K562 (cell line): ENCODE results near the gene CDH16. TPM values are rescaled to one million over a fixed set of nuclear protein-coding genes. Genes with fewer than 3 reads are reported as not detected.

Experiments
- ATAC-seq: fragments of 200-7000 bp; cut with Tn5 transposase; 3 replicates; pipeline ENCODE4 v1.9.1; 2020; ENCODE audit warnings: moderate library complexity
- BruUV-seq: library from RNA; stranded (reverse); fragments of 400-500 nt; replicated peaks from 2 replicates; lab custom pipeline; 2021; lab: Mats Ljungman, UMichigan
- CTCF ChIA-PET: fragments of 300-600 bp; formaldehyde crosslinking; extraction: SDS; loops from one replicate; lab custom pipeline; 2021; ENCODE audit warnings: low intra/inter-chr PET ratio; lab: Yijun Ruan, JAX
- POLR2A ChIA-PET: fragments of 300-600, 350-650 bp; sonication (Branson Sonifier 250); formaldehyde crosslinking; extraction: SDS; loops from one replicate; lab custom pipeline; 2021; ENCODE audit warnings: antibody characterized with exemption, inconsistent platforms; lab: Yijun Ruan, JAX
- DNase-seq, 4 experiments: peaks; one replicate each; pipeline versions ENCODE4 v3.0.0 to v3.0.0-alpha.2; 2011 to 2018; ENCODE audit warnings: low spot score in 3 of 4, mixed read lengths in 3 of 4; ENCODE audit errors: extremely low read depth in 1 of 4
- FAIRE-seq: peaks from 2 replicates; lab custom pipeline; 2011; peaks lifted over from hg19 to GRCh38; lab: Jason Lieb, UNC
- H2AFZ ChIP-seq: 2 replicates; pipeline ENCODE4 v1.6.0; 2011; ENCODE audit warnings: low read depth, low read length, control low read depth, inconsistent platforms
- H3K27ac ChIP-seq: fragments of 200-600 bp; 3 replicates; pipeline ENCODE4 v1.8.0; 2011; ENCODE audit warnings: low read depth, mild to moderate bottlenecking, control low read depth, inconsistent platforms, low read length, moderate library complexity, mixed read lengths; ENCODE audit errors: extremely low read depth
- H3K27me3 ChIP-seq, 2 experiments: fragments of 300-600 bp in 1 of 2; 2 replicates in 1 of 2; 3 replicates in 1 of 2; pipeline versions ENCODE4 v1.6.0 to v1.8.0; 2011; ENCODE audit warnings: inconsistent platforms in 2 of 2, low read length in 2 of 2, mild to moderate bottlenecking in 1 of 2, mixed read lengths in 1 of 2, moderate library complexity in 1 of 2; ENCODE audit not compliant: control insufficient read depth in 2 of 2, insufficient read depth in 2 of 2
- H3K36me3 ChIP-seq: fragments of 300-600 bp; 3 replicates; pipeline ENCODE4 v1.8.0; 2011; ENCODE audit warnings: mild to moderate bottlenecking, low read length, inconsistent platforms; ENCODE audit not compliant: control insufficient read depth, insufficient read depth
- H3K4me1 ChIP-seq, 2 experiments: fragments of 200-600 bp in 1 of 2; replicated peaks in 1 of 2; 2 replicates in 1 of 2; 3 replicates in 1 of 2; pipeline versions ENCODE4 v1.5.1 to v1.8.0; 2011; ENCODE audit warnings: inconsistent platforms in 2 of 2, low read length in 2 of 2, mild to moderate bottlenecking in 1 of 2, mixed read lengths in 1 of 2, moderate library complexity in 1 of 2; ENCODE audit not compliant: control insufficient read depth in 2 of 2, insufficient read depth in 2 of 2
- H3K4me2 ChIP-seq: 2 replicates; pipeline ENCODE4 v1.6.1; 2011; ENCODE audit warnings: low read length, control low read depth, inconsistent platforms, mixed read lengths; ENCODE audit not compliant: insufficient read depth
- H3K4me3 ChIP-seq: fragments of 200-600 bp; sonication (generic), shearing (Covaris generic); 2 replicates; pipeline ENCODE4 v1.5.1; 2016; ENCODE audit warnings: control low read depth, inconsistent platforms
- H3K79me2 ChIP-seq: fragments of 200-600 bp; 3 replicates; pipeline ENCODE4 v1.8.0; 2011; ENCODE audit warnings: low read length, inconsistent platforms; ENCODE audit not compliant: control insufficient read depth, insufficient read depth
- H3K9ac ChIP-seq, 2 experiments: 2 replicates each; pipeline versions ENCODE4 v1.6.0 to v1.6.1; 2011; ENCODE audit warnings: low read depth in 2 of 2, low read length in 2 of 2, control low read depth in 1 of 2, inconsistent platforms in 1 of 2, mild to moderate bottlenecking in 1 of 2, mixed read lengths in 1 of 2; ENCODE audit not compliant: insufficient read depth in 1 of 2
- H3K9me1 ChIP-seq: one replicate; pipeline ENCODE4 v1.6.0; 2011; ENCODE audit warnings: inconsistent platforms, mild to moderate bottlenecking, low read length, moderate library complexity; ENCODE audit not compliant: control insufficient read depth, insufficient read depth
- H3K9me3 ChIP-seq: replicated peaks from 2 replicates; pipeline ENCODE4 v1.5.1; 2011; ENCODE audit warnings: low read depth, low read length, inconsistent platforms; ENCODE audit not compliant: control insufficient read depth, insufficient read depth
- H4K20me1 ChIP-seq: replicated peaks from 2 replicates; pipeline ENCODE4 v1.6.1; 2011; ENCODE audit warnings: low read length, inconsistent platforms, mixed read lengths; ENCODE audit not compliant: control insufficient read depth, insufficient read depth
- CEBPG ChIP-seq, 3 experiments: fragments of 200-800 bp in 1 of 3; sonication (Bioruptor generic) in 1 of 3; sonication (generic) in 1 of 3; formaldehyde crosslinking in 1 of 3; IDR thresholded peaks in 2 of 3; conservative IDR thresholded peaks in 1 of 3; 2 replicates each; pipeline versions ENCODE4 v1.6.1 to v1.8.0; 2016 to 2022; ENCODE audit warnings: missing compliant biosample characterization in 2 of 3, missing genetic modification characterization in 2 of 3, mild to moderate bottlenecking in 1 of 3, missing genetic modification reagents in 1 of 3
- DNMT1 ChIP-seq: fragments of 450-650 bp; IDR thresholded peaks from 2 replicates; pipeline ENCODE4 v1.6.1; 2016; ENCODE audit warnings: antibody characterized with exemption, mild to moderate bottlenecking
- KDM4B ChIP-seq, 2 experiments: fragments of 450-650 bp in 1 of 2; sonication (generic) in 1 of 2; IDR thresholded peaks; 2 replicates each; pipeline ENCODE4 v1.6.1; 2016 to 2017; ENCODE audit warnings: borderline replicate concordance in 2 of 2, antibody characterized with exemption in 1 of 2, low read depth in 1 of 2, mild to moderate bottlenecking in 1 of 2
- MYNN ChIP-seq, 2 experiments: sonication (generic); formaldehyde crosslinking in 1 of 2; IDR thresholded peaks; 2 replicates each; pipeline versions ENCODE4 v1.5.0 to v1.6.1; 2016 to 2020; ENCODE audit warnings: antibody characterized with exemption in 1 of 2, missing genetic modification reagents in 1 of 2
- OTX1 ChIP-seq: fragments of 450-650 bp; formaldehyde crosslinking; IDR thresholded peaks from 2 replicates; pipeline ENCODE4 v1.4.0; 2022; ENCODE audit warnings: mild to moderate bottlenecking
- PHB2 ChIP-seq: fragments of 450-650 bp; IDR thresholded peaks from 2 replicates; pipeline ENCODE4 v1.6.1; 2017; ENCODE audit warnings: low read depth
- RCOR1 ChIP-seq, 2 experiments: IDR thresholded peaks; 2 replicates each; pipeline ENCODE4 v1.6.1; 2012; ENCODE audit warnings: low read depth in 2 of 2, low read length in 2 of 2, borderline replicate concordance in 1 of 2, improper control_type of control experiment in 1 of 2
- ZFP1 ChIP-seq: fragments of 450-650 bp; formaldehyde crosslinking; IDR thresholded peaks from 2 replicates; pipeline ENCODE4 v1.4.0; 2020; ENCODE audit warnings: mild to moderate bottlenecking, mixed read lengths
- WGBS: fragments of 100-300 bp; shearing (Covaris generic); methylation state at CpG from one replicate; pipeline ENCODE4 v1.1.6; 2016; ENCODE audit warnings: low coverage, mixed read lengths; ENCODE audit not compliant: insufficient coverage; ENCODE audit errors: missing lambda C conversion rate; 5-methylcytosine and 5-hydroxymethylcytosine counted together
- in situ Hi-C: fragments of 300-500 bp; cut with MboI; formaldehyde crosslinking; loops from 4 replicates; pipeline ENCODE4 v1.15.0; 2018; ENCODE audit warnings: inconsistent platforms, mixed read lengths
- intact Hi-C: fragments of 100-400 bp; cut with micrococcal nuclease; formaldehyde crosslinking; loops from 2 replicates; pipeline ENCODE4 v1.14.2; 2022
- polyA plus RNA-seq, 8 experiments: library from polyadenylated mRNA; depleted of rRNA in 4 of 8; stranded (reverse) in 5 of 8; unstranded in 3 of 8; fragments of >200 nt; fragmentation: Nextera tagmentation in 2 of 8; fragmentation: Illumina TruSeq in 1 of 8; extraction: Ambion mirVana in 2 of 8; extraction: Trizol in 1 of 8; gene quantifications; 2 replicates each; pipeline versions ENCODE4 v1.2.1 to v1.2.3, GENCODE V29; 2011 to 2014; ENCODE audit warnings: inconsistent platforms in 1 of 8, missing spikeins in 1 of 8
- total RNA-seq, 7 experiments: library from RNA; depleted of rRNA in 6 of 7; stranded (reverse); fragments of >200 nt in 6 of 7; fragmentation: Illumina TruSeq in 2 of 7; extraction: Trizol in 2 of 7; gene quantifications; 2 replicates each; pipeline versions ENCODE4 v1.2.1 to v1.2.3, GENCODE V29; 2011 to 2021; ENCODE audit warnings: low replicate concordance in 1 of 7
- TF ChIP-seq, protein P1 (sequence below): sonication (generic); formaldehyde crosslinking; IDR thresholded peaks from 2 replicates; pipeline ENCODE4 v1.4.0; 2020; ENCODE audit warnings: mild to moderate bottlenecking, missing genetic modification reagents

Gene CDH16
- total and polyA plus RNA-seq, 9 of the 15 experiments (the other 6 are each of a cell fraction or from before 2014, with no cell fraction given): not detected

DNA sequence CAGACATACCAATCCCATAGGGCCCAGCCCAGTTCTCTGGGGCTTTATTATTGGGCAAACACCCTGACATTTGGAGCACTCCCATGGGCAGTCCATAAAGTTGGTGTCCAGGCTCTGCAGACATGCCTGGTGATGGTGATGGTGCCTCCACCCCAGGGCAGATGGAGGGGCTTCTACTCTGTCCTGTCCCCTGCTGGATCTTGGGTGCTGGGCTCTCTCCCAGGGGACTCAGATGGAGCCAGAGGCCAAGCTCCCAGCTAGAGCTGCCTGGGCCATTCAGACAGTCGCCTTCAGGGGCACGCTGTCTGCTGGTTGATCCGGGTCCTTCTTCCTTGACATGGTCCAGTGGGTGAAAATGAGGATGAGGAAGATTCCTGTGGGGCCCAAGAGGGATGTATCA is 10.6 kb downstream of the CDH16 start:
- in situ Hi-C loops (no loop called here), intact Hi-C loops (no loop called here)
- Histone ChIP-seq H4K20me1 (no peaks in the 10 kb centered on the region), H3K9me1 (no peaks in the 10 kb centered on the region), H3K4me3 (no peak overlapping the region), H2AFZ (no peak overlapping the region), H3K9me3 (no peaks in the 10 kb centered on the region), H3K27me3 (peaks cover 0 to 7% of the 10 kb centered on the region in 2 experiments; a peak in 2 of 5 replicates), H3K79me2 (no peaks in the 10 kb centered on the region), H3K36me3 (no peaks in the 10 kb centered on the region), H3K27ac (no peak overlapping the region), H3K4me2 (no peak overlapping the region), H3K9ac (no peak overlapping the region), H3K4me1 (peaks cover 15 to 38% of the 10 kb centered on the region in 2 experiments; a peak in 4 of 5 replicates)
- BruUV-seq: no TSS peak
- CTCF ChIA-PET: interaction anchor here (0.9 kb wide), 1 partner anchor 14 kb away, joined by 3 read pairs; no protein-coding TSS in a partner anchor
- ATAC-seq: no peak
- 46% methylated on average over 3 of the region's 3 CpGs for WGBS
- FAIRE-seq: no peak
- POLR2A ChIA-PET: no interaction called here
- DNase-seq: no peak
- TF ChIP-seq, protein P1, sequence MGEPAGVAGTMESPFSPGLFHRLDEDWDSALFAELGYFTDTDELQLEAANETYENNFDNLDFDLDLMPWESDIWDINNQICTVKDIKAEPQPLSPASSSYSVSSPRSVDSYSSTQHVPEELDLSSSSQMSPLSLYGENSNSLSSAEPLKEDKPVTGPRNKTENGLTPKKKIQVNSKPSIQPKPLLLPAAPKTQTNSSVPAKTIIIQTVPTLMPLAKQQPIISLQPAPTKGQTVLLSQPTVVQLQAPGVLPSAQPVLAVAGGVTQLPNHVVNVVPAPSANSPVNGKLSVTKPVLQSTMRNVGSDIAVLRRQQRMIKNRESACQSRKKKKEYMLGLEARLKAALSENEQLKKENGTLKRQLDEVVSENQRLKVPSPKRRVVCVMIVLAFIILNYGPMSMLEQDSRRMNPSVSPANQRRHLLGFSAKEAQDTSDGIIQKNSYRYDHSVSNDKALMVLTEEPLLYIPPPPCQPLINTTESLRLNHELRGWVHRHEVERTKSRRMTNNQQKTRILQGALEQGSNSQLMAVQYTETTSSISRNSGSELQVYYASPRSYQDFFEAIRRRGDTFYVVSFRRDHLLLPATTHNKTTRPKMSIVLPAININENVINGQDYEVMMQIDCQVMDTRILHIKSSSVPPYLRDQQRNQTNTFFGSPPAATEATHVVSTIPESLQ (CRISPR knock-in tag): no peak
- no peak for TF ChIP-seq RCOR1 (IDR thresholded peaks at IDR 0.05; ENCODE audit: borderline replicate concordance in 1 of 2, low read depth in 2 of 2, low read length in 2 of 2)
- TF ChIP-seq OTX1 (CRISPR knock-in tag): no peak
- no peak for TF ChIP-seq ZFP1 (CRISPR knock-in tag)
- TF ChIP-seq PHB2: no peak
- no peak for TF ChIP-seq CEBPG (CRISPR knock-in tag; IDR thresholded peaks at IDR 0.05)
- no peak for TF ChIP-seq CEBPG (tag; conservative IDR thresholded peaks at IDR 0.05 in 1 of 2, IDR thresholded peaks at IDR 0.05 in 1 of 2)
- no peak for TF ChIP-seq MYNN (IDR thresholded peaks at IDR 0.05)
- TF ChIP-seq MYNN (CRISPR knock-in tag; IDR thresholded peaks at IDR 0.05): no peak
- TF ChIP-seq KDM4B (IDR thresholded peaks at IDR 0.05; ENCODE audit: borderline replicate concordance in 2 of 2, low read depth in 1 of 2): no peak
- no peak for TF ChIP-seq DNMT1
